ENCODE results near the gene PHF2.

DNA sequence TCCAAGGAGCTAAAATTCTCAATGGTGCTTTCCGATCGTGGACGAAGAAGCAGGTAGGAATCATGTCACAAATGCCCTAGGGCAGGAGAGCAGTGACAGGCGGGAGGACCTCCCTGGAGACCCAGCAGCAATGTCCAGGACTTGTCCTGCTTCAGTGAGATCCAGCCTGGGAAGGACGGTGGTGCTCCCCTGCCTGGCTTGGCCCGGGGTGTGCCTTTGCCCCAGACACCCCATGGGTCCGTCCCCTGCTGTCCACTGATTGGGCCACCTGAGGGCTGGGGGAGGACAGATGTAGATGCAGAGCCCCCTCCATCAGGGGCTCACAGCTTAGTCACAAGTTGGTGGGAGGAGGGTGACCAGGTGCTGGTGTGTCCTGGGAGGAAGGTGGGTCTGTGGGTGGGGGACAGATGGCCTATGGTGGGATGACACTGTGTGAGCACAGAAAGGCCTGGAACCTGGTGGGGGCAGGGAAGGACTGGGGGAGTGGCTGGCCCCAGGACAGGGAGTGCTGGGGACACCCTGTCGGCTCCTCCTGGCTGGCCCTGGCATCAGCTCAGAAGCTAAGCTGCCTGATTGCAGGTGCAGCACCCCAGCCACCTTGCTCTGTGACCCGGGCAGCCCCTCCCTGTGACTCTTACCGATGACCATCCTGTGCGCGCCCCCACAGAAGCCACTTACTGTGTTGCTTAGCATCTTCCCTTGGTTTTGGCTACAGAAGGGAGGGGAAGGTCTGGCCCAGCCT, 82.0 kb downstream of the PHF2 start:
- TF ChIP-seq, protein P1, sequence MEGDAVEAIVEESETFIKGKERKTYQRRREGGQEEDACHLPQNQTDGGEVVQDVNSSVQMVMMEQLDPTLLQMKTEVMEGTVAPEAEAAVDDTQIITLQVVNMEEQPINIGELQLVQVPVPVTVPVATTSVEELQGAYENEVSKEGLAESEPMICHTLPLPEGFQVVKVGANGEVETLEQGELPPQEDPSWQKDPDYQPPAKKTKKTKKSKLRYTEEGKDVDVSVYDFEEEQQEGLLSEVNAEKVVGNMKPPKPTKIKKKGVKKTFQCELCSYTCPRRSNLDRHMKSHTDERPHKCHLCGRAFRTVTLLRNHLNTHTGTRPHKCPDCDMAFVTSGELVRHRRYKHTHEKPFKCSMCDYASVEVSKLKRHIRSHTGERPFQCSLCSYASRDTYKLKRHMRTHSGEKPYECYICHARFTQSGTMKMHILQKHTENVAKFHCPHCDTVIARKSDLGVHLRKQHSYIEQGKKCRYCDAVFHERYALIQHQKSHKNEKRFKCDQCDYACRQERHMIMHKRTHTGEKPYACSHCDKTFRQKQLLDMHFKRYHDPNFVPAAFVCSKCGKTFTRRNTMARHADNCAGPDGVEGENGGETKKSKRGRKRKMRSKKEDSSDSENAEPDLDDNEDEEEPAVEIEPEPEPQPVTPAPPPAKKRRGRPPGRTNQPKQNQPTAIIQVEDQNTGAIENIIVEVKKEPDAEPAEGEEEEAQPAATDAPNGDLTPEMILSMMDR (IDR thresholded peaks at IDR 0.05): no peak
- TF ChIP-seq ZFX (IDR thresholded peaks at IDR 0.05; ENCODE audit: borderline replicate concordance): no peak
